ENCODE data around the gene DDX39B. TPM values are rescaled to one million over a fixed set of nuclear protein-coding genes. Genes with fewer than 3 reads are reported as not detected.

Gene DDX39B
- total and polyA plus RNA-seq, 9 of the 15 experiments (the other 6 are each of a cell fraction or from before 2014, with no cell fraction given): 479 to 869 (median 592) TPM

DNA sequence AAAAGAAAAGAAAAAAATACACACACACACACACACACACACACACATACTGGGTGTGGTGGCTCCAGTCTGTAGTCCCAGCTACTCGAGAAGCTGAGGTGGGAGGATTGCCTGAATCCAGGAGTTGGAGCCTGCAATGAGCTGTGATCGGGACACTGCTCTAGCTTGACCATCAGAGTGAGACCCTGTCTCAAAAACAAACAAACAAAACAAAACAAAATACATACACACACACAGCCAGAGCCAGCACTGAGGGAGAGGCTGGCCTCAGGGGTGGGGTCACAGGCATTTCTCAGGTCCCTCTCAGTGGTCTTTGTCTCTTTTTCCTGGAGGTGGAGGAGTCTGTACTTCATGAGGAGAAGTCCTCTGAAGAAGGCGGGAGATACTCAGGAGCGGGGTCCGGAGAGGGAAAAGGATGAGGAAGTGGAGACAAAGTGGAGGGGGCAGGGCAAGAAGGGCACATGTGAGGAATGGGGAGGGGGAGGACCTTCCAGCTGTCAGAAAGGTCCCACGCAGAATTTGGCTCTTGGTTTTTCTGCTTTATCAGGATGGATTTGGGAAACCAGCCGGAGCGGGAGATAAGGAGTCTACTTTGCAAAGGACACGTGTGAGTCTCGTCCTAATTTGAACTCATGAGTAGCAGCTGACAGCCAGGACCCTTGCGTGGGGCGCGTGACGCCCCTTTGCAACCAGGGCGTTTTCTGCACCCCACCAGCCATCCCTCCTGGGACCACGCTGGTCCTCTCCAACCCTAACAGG is 51.5 kb downstream of the DDX39B start (continued):
- 0 out of 2 replicates have a peak, but pooled peaks have one; percentile 37 for TF ChIP-seq LEF1 (IDR thresholded peaks at IDR 0.05)
- TF ChIP-seq TCF3 (CRISPR knock-in tag; IDR thresholded peaks at IDR 0.05): peak; percentile 73
- TF ChIP-seq NFRKB (IDR thresholded peaks at IDR 0.05; ENCODE audit: low read depth): no peak
- TF ChIP-seq MNT (conservative IDR thresholded peaks at IDR 0.05): peak; percentile 83 to 92
- no peak for TF ChIP-seq PTRF (tag; IDR thresholded peaks at IDR 0.05)
- TF ChIP-seq, protein P1, sequence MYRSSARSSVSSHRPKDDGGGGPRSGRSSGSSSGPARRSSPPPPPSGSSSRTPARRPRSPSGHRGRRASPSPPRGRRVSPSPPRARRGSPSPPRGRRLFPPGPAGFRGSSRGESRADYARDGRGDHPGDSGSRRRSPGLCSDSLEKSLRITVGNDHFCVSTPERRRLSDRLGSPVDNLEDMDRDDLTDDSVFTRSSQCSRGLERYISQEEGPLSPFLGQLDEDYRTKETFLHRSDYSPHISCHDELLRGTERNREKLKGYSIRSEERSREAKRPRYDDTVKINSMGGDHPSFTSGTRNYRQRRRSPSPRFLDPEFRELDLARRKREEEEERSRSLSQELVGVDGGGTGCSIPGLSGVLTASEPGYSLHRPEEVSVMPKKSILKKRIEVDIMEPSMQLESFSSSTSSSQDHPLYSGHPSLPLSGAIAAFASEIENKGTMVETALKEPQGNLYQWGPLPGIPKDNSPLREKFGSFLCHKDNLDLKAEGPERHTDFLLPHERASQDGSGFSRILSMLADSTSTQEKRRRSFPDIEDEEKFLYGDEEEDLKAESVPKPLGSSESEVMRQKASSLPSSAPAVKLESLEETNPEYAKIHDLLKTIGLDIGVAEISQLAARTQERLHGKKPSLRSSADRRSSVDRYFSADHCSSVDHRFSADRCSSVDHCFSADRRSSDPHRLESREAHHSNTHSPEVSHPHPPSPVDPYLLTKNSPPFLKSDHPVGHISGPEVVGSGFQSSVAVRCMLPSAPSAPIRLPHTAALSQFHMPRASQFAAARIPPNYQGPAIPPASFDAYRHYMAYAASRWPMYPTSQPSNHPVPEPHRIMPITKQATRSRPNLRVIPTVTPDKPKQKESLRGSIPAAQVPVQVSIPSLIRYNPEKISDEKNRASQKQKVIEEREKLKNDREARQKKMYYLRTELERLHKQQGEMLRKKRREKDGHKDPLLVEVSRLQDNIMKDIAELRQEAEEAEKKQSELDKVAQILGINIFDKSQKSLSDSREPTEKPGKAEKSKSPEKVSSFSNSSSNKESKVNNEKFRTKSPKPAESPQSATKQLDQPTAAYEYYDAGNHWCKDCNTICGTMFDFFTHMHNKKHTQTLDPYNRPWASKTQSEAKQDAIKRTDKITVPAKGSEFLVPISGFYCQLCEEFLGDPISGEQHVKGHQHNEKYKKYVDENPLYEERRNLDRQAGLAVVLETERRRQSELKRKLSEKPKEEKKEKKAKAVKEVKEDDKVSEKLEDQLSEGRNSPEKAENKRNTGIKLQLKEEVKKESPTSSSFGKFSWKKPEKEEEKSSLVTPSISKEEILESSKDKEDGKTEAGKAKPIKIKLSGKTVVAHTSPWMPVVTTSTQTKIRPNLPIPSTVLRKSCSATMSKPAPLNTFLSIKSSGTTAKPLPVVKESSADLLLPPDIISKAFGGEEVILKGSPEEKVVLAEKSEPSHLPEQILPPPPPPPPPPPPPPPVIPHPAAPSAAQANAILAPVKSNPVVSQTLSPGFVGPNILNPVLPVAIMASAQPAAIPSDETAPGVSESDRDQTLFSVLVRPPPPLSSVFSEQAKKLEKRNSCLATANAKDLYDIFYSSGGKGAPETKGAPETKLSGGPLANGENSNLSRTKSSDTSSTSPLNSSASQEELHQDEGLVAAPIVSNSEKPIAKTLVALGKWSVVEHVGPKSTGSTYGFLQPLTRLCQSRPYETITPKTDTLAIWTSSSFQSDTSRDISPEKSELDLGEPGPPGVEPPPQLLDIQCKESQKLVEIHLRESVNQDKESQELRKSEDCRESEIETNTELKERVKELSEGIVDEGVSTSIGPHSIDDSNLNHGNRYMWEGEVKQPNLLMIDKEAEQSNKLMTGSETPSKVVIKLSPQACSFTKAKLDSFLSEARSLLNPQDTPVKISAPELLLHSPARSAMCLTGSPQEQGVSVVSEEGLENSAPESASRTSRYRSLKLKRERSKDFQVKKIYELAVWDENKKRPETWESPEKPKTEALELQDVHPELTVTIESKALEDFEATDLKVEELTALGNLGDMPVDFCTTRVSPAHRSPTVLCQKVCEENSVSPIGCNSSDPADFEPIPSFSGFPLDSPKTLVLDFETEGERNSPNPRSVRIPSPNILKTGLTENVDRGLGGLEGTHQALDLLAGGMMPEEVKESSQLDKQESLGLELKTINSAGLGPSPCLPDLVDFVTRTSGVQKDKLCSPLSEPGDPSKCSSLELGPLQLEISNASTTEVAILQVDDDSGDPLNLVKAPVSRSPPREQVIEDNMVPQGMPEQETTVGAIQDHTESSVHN (IDR thresholded peaks at IDR 0.05; ENCODE audit: borderline replicate concordance in 1 of 2, low read depth in 1 of 2): peak in 1 of 2 experiments; percentile 46; a peak in 1 of 4 replicates
- TF ChIP-seq, protein P2, sequence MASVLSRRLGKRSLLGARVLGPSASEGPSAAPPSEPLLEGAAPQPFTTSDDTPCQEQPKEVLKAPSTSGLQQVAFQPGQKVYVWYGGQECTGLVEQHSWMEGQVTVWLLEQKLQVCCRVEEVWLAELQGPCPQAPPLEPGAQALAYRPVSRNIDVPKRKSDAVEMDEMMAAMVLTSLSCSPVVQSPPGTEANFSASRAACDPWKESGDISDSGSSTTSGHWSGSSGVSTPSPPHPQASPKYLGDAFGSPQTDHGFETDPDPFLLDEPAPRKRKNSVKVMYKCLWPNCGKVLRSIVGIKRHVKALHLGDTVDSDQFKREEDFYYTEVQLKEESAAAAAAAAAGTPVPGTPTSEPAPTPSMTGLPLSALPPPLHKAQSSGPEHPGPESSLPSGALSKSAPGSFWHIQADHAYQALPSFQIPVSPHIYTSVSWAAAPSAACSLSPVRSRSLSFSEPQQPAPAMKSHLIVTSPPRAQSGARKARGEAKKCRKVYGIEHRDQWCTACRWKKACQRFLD (CRISPR knock-in tag; IDR thresholded peaks at IDR 0.05): peak; percentile 60; the same call in 1 of the 2 replicates
- TF ChIP-seq, protein P3, sequence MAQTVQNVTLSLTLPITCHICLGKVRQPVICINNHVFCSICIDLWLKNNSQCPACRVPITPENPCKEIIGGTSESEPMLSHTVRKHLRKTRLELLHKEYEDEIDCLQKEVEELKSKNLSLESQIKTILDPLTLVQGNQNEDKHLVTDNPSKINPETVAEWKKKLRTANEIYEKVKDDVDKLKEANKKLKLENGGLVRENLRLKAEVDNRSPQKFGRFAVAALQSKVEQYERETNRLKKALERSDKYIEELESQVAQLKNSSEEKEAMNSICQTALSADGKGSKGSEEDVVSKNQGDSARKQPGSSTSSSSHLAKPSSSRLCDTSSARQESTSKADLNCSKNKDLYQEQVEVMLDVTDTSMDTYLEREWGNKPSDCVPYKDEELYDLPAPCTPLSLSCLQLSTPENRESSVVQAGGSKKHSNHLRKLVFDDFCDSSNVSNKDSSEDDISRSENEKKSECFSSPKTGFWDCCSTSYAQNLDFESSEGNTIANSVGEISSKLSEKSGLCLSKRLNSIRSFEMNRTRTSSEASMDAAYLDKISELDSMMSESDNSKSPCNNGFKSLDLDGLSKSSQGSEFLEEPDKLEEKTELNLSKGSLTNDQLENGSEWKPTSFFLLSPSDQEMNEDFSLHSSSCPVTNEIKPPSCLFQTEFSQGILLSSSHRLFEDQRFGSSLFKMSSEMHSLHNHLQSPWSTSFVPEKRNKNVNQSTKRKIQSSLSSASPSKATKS (CRISPR knock-in tag; IDR thresholded peaks at IDR 0.05): no peak
- TF ChIP-seq RNF2 (IDR thresholded peaks at IDR 0.05): no peak
- TF ChIP-seq ZNF79 (CRISPR knock-in tag; IDR thresholded peaks at IDR 0.05; ENCODE audit: low read depth): no peak
- 0 out of 2 replicates have a peak, but pooled peaks have one; percentile 23 for TF ChIP-seq ZNF589 (CRISPR knock-in tag; IDR thresholded peaks at IDR 0.05; ENCODE audit: low read depth)
- TF ChIP-seq KHSRP (IDR thresholded peaks at IDR 0.05): no peak
- TF ChIP-seq NR2F6 (CRISPR knock-in tag; IDR thresholded peaks at IDR 0.05): 0 out of 2 replicates have a peak, but pooled peaks have one; percentile 11
